HEK293 (cell line): ENCODE data around the gene FOXO3.

Experiments used
- CTCF ChIA-PET: fragments of 350-600 bp; formaldehyde crosslinking; extraction: SDS; loops from one replicate; lab custom pipeline; 2021; ENCODE audit warnings: antibody characterized with exemption; lab: Yijun Ruan, JAX
- POLR2A ChIA-PET: fragments of 300-600 bp; formaldehyde crosslinking; extraction: SDS; loops from one replicate; lab custom pipeline; 2020; ENCODE audit warnings: antibody characterized with exemption, inconsistent platforms; lab: Yijun Ruan, JAX
- H3K27ac ChIP-seq: fragments of 200-500 bp; sonication (Bioruptor generic); 2 replicates; pipeline ENCODE4 v1.5.1; 2014; ENCODE audit warnings: low read depth, low read length, control low read depth, inconsistent platforms; ENCODE audit errors: extremely low read depth
- H3K36me3 ChIP-seq, 2 experiments: fragments of 200-500 bp in 1 of 2; sonication (Bioruptor generic) in 1 of 2; 1 replicate in 1 of 2; 2 replicates in 1 of 2; pipeline ENCODE4 v1.5.1; 2014 to 2017; ENCODE audit warnings: inconsistent platforms in 2 of 2, low read length in 2 of 2; ENCODE audit not compliant: control insufficient read depth in 2 of 2, insufficient read depth in 1 of 2
- H3K4me1 ChIP-seq: fragments of 200-500 bp; sonication (Bioruptor generic); 2 replicates; pipeline ENCODE4 v1.5.1; 2014; ENCODE audit warnings: mild to moderate bottlenecking, low read length, inconsistent platforms; ENCODE audit not compliant: control insufficient read depth, insufficient read depth
- H3K4me3 ChIP-seq: 2 replicates; pipeline ENCODE4 v1.5.1; 2011; ENCODE audit warnings: low read depth, mild to moderate bottlenecking, control low read depth, low read length, moderate library complexity
- H3K9me3 ChIP-seq: fragments of 200-500 bp; sonication (Bioruptor generic); 2 replicates; pipeline ENCODE4 v1.5.1; 2014; ENCODE audit warnings: low read depth, low read length, inconsistent platforms; ENCODE audit not compliant: control insufficient read depth, insufficient read depth
- BCL11A ChIP-seq: fragments of 450-650 bp; formaldehyde crosslinking; IDR thresholded peaks from 2 replicates; pipeline ENCODE4 v1.5.1; 2016; ENCODE audit warnings: low read depth, missing biosample characterization, missing genetic modification characterization
- KLF8 ChIP-seq: fragments of 450-650 bp; formaldehyde crosslinking; IDR thresholded peaks from 2 replicates; pipeline ENCODE4 v1.5.1; 2016; ENCODE audit warnings: missing biosample characterization, missing genetic modification characterization
- SP7 ChIP-seq: fragments of 450-650 bp; formaldehyde crosslinking; IDR thresholded peaks from 2 replicates; pipeline ENCODE4 v1.5.1; 2016; ENCODE audit warnings: missing biosample characterization, missing genetic modification characterization
- ZBTB11 ChIP-seq: fragments of 450-650 bp; formaldehyde crosslinking; conservative IDR thresholded peaks from 2 replicates; pipeline ENCODE4 v1.5.1; 2016; ENCODE audit warnings: low read depth, missing biosample characterization, missing genetic modification characterization
- ZBTB21 ChIP-seq: fragments of 450-650 bp; formaldehyde crosslinking; IDR thresholded peaks from 2 replicates; pipeline ENCODE4 v1.5.1; 2017; ENCODE audit warnings: missing biosample characterization, missing genetic modification characterization
- ZBTB44 ChIP-seq: fragments of 450-650 bp; IDR thresholded peaks from 2 replicates; pipeline ENCODE4 v1.5.1; 2018; ENCODE audit warnings: missing biosample characterization, mild to moderate bottlenecking, missing genetic modification characterization
- ZBTB6 ChIP-seq: fragments of 450-650 bp; formaldehyde crosslinking; IDR thresholded peaks from 2 replicates; pipeline ENCODE4 v1.5.1; 2017; ENCODE audit warnings: missing biosample characterization, missing genetic modification characterization
- ZNF132 ChIP-seq: fragments of 450-650 bp; formaldehyde crosslinking; IDR thresholded peaks from 2 replicates; pipeline ENCODE4 v1.5.1; 2017; ENCODE audit warnings: missing biosample characterization, missing genetic modification characterization, borderline replicate concordance
- ZNF16 ChIP-seq: fragments of 450-650 bp; formaldehyde crosslinking; IDR thresholded peaks from 2 replicates; pipeline ENCODE4 v1.5.1; 2016; ENCODE audit warnings: low read depth, missing biosample characterization, missing genetic modification characterization
- ZNF174 ChIP-seq: fragments of 450-650 bp; formaldehyde crosslinking; IDR thresholded peaks from 2 replicates; pipeline ENCODE4 v1.5.0; 2017; ENCODE audit warnings: missing biosample characterization, mild to moderate bottlenecking, missing genetic modification characterization
- ZNF175 ChIP-seq: fragments of 450-650 bp; formaldehyde crosslinking; IDR thresholded peaks from 2 replicates; pipeline ENCODE4 v1.5.1; 2016; ENCODE audit warnings: missing biosample characterization, missing genetic modification characterization
- ZNF202 ChIP-seq: fragments of 450-650 bp; formaldehyde crosslinking; IDR thresholded peaks from 2 replicates; pipeline ENCODE4 v1.5.1; 2016; ENCODE audit warnings: missing biosample characterization, missing genetic modification characterization, borderline replicate concordance
- ZNF274 ChIP-seq, 2 experiments: fragments of 200-500 bp in 1 of 2; fragments of 450-650 bp in 1 of 2; sonication (Bioruptor generic) in 1 of 2; formaldehyde crosslinking in 1 of 2; IDR thresholded peaks; 2 replicates each; pipeline versions ENCODE4 v1.5.1 to v1.6.1; 2014 to 2016; ENCODE audit warnings: borderline replicate concordance in 1 of 2, inconsistent platforms in 1 of 2, low read length in 1 of 2, missing biosample characterization in 1 of 2, missing genetic modification characterization in 1 of 2
- ZNF280D ChIP-seq: fragments of 450-650 bp; formaldehyde crosslinking; IDR thresholded peaks from 2 replicates; pipeline ENCODE4 v1.5.1; 2016; ENCODE audit warnings: missing biosample characterization, missing genetic modification characterization
- ZNF335 ChIP-seq: fragments of 450-650 bp; formaldehyde crosslinking; conservative IDR thresholded peaks from 2 replicates; pipeline ENCODE4 v1.5.1; 2016; ENCODE audit warnings: missing biosample characterization, missing genetic modification characterization
- ZNF350 ChIP-seq: fragments of 450-650 bp; formaldehyde crosslinking; IDR thresholded peaks from 2 replicates; pipeline ENCODE4 v1.5.0; 2017; ENCODE audit warnings: missing biosample characterization, mild to moderate bottlenecking, missing genetic modification characterization
- ZNF354C ChIP-seq: fragments of 450-650 bp; formaldehyde crosslinking; IDR thresholded peaks from 2 replicates; pipeline ENCODE4 v1.5.1; 2016; ENCODE audit warnings: missing biosample characterization, missing genetic modification characterization, low read depth, borderline replicate concordance
- ZNF391 ChIP-seq: fragments of 450-650 bp; formaldehyde crosslinking; IDR thresholded peaks from 2 replicates; pipeline ENCODE4 v1.5.1; 2016; ENCODE audit warnings: low read depth, missing biosample characterization, missing genetic modification characterization, borderline replicate concordance
- ZNF394 ChIP-seq: fragments of 450-650 bp; formaldehyde crosslinking; IDR thresholded peaks from 2 replicates; pipeline ENCODE4 v1.5.1; 2016; ENCODE audit warnings: missing biosample characterization, missing genetic modification characterization, mild to moderate bottlenecking, moderate library complexity, borderline replicate concordance
- ZNF558 ChIP-seq: fragments of 450-650 bp; formaldehyde crosslinking; IDR thresholded peaks from 2 replicates; pipeline ENCODE4 v1.5.1; 2016; ENCODE audit warnings: missing biosample characterization, missing genetic modification characterization
- ZNF654 ChIP-seq: fragments of 450-650 bp; formaldehyde crosslinking; IDR thresholded peaks from 2 replicates; pipeline ENCODE4 v1.5.1; 2016; ENCODE audit warnings: low read depth, missing biosample characterization, missing genetic modification characterization
- ZNF837 ChIP-seq: fragments of 450-650 bp; formaldehyde crosslinking; IDR thresholded peaks from 2 replicates; pipeline ENCODE4 v1.5.1; 2016; ENCODE audit warnings: missing biosample characterization, missing genetic modification characterization
- ZXDB ChIP-seq: fragments of 450-650 bp; formaldehyde crosslinking; IDR thresholded peaks from 2 replicates; pipeline ENCODE4 v1.5.1; 2016; ENCODE audit warnings: missing biosample characterization, missing genetic modification characterization

The FOXO3 gene

GRCh38 chr6:108556866-108557493 lies 3.7 kb upstream of the FOXO3 start (continued):
- TF ChIP-seq ZBTB44 (tag by site-specific recombination), result 0 out of 2 replicates have a peak, but pooled peaks have one; percentile 19
- TF ChIP-seq ZNF335 (tag by site-specific recombination), result peak; percentile 72
- no peak for TF ChIP-seq ZXDB (tag by site-specific recombination)
- TF ChIP-seq ZNF350 (tag by site-specific recombination), result no peak
- no peak for TF ChIP-seq ZNF174
- no peak for TF ChIP-seq KLF8 (tag by site-specific recombination)

GRCh38 chr6:108557494-108558371 lies 3.0 kb upstream of the FOXO3 start:
- ChIA-PET CTCF (interaction anchor here (0.6 to 2.5 kb wide), 4 partner anchors 195 to 534 kb away, joined by 3 to 10 read pairs (median 3); no protein-coding TSS in a partner anchor), POLR2A (interaction anchor here (0.7 to 1.7 kb wide), 14 partner anchors 9 to 600 kb away, joined by 3 to 10 read pairs (median 4); partner anchors contain the start of genes ARMC2, SEC63, SESN1 and SNX3)
- peak overlapping the region; percentile 85 for H3K4me3 ChIP-seq
- TF ChIP-seq ZNF274 (IDR thresholded peaks at IDR 0.05; ENCODE audit: low read length) (no peak), ZNF274 (tag by site-specific recombination; IDR thresholded peaks at IDR 0.05; ENCODE audit: borderline replicate concordance) (no peak), SP7 (no peak), ZNF132 (no peak), ZNF175 (tag by site-specific recombination) (no peak), ZNF558 (tag by site-specific recombination) (no peak), ZBTB21 (tag by site-specific recombination) (no peak), ZBTB6 (no peak), ZNF394 (tag by site-specific recombination) (no peak), ZNF391 (tag by site-specific recombination) (peak; percentile 40; the same call in 1 of the 2 replicates), ZBTB11 (tag by site-specific recombination) (peak; percentile 75), ZNF202 (tag by site-specific recombination) (no peak), ZNF654 (no peak), ZNF16 (tag by site-specific recombination) (no peak), ZNF280D (no peak), ZNF837 (tag by site-specific recombination) (no peak), BCL11A (tag by site-specific recombination) (no peak), ZNF354C (tag by site-specific recombination) (no peak)

More at GRCh38 chr6:108557494-108558371, 3.0 kb upstream of the FOXO3 start:
- Histone ChIP-seq H3K36me3 (no peaks in the 10 kb centered on the region), H3K4me1 (peaks cover 4% of the 10 kb centered on the region), H3K9me3 (no peaks in the 10 kb centered on the region), H3K27ac (peak overlapping the region; percentile 93)
